Activated gamma-delta T cell (primary cell): ENCODE measurements around the gene CEP63.

ENCODE experiments used
- DNase-seq: peaks from one replicate; lab custom pipeline; 2025; lab: John Stamatoyannopoulos, UW

CEP63 gene

DNA sequence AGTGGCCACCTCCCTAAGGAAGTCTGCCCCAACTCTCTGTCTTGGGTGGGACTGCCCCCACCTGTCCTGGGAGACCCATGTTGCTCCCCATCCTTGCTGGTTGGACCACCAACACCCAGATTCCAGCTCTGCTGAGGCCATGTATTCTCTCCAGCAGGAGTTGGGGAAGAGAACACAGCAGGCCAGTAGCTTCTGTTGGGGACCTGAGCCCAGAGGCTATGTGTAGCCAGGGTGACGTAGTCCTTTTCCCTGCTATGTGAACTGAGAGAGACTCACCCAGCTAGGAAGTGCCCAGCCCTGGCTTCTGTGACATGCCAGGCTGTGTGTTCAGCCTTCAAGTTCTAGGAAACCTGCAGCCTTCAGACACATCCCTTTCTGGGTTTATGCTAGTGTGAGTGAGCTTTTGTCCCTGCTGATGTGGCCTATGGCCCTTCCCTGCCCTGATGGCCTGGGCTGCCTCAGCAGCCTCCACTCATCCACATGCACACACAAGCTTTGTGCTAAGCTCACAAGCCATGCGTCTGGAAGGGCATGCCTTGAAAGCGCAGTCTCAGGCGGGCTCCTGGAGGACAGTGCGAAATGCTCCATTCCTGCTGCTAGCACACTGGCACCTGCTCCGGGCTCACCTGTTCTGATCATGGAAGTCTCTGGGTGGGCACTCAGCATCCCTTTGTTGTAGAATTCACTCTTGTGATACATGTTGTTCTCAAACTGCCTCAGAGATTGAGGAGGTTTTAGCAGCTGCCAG lies 122.3 kb downstream of the CEP63 start:
- no peak for DNase-seq

DNA sequence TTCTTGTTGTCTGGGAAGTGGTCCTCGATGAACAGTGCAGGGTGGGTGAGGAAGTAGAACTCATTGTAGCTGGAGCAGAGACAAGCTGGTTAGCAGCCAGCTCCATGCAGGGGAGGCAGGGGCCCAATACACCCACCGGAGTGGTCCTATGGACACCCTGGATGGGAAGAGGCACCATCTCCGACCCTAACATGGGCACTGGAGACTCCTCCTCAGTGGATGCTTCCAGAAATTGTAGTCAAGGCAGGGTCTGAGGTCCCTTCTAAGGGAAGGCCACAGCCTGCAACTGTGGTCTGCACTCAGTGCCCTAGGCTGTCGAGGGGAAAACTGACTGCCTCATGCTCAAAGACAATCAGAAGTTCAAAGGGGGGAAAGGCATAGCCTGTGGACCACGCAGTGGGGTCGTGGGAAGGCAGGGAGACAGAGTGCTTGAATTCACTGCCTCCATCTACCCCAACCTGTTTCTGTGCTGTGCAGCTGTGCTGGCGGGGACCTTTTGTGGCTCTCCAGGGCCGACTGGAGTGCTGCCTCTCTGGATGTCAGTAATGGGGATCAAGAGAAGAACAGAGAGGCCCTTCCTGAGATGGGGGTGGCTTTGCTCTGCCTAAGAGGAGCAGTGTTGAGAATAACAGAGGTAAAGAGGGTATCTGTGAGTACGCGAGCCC lies 123.0 kb downstream of the CEP63 start:
- DNase-seq, result no peak

DNA sequence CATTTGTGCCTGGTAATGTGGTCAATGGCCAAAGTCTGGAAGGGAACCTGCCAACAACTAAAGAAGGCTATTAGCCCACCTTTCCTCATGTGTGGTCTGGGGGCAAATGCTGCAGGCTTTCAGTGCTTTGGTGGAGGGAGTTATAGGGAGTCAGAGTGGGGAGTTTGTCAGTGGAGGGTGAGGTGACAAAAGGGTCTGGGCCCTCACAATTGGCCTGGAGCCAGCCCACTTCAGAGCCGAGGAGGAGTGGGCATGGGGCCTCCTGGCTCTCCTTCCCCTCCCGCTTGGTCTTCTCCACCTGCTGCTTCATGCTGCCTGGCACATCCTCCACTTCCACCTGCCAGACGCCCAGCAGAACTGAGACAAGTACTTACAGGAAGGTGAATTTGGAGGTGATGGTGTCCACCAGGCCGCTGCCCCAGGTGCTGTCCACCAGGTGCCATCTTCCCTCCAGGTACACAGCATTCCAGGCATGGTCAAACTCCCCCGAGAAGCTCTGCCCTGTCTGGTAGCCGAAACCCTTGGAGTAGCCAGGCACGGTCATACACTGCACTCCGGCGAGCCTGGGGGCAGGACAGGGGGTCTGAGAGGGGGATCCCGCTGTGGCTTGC lies 124.1 kb downstream of the CEP63 start:
- DNase-seq, result no peak

DNA sequence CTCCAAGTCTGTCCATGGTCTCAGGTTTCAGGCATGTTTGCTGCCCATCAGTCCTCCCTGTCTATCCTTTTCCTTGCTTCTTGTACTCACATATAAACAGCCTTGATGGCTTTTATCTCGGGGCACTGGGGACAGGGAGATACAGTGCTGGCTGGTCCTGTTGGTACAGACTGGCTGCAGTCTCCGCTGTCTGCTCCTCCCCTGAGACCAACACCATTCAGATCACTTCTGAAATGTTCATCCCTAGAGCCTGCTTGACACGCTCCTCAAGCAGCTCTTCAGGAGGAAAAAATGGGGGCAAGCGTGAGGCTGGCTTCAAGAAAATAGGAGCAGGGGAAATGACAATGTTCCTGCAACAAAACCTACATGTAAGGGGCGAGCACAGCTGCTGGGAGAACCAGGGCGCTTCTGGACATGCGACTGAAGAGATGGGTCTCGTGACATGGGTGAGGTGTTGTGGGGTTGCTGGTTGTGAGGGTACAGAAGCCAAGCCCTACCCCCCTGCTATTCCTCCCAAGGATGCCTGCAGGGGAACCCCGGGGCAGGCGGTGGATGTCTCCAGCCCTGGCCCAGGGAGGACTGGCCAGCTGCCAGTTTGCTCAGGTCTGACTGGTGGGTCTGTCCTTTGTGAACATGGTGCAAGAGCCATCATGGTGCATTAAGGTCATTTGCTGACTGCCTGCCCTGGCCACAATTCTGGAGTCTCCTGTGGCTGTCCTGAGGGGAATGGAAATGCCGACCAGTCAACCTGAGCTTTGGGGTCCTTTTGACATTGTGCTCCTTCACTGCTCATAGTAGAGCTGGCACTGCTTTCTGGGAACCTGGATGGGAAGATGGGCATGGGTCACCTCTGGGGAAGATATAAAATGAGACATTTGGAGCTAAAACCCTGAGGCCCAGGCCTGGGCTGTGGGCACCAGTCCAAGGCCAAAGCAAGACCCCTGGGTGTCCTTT lies 124.9 kb downstream of the CEP63 start:
- DNase-seq, result no peak

DNA sequence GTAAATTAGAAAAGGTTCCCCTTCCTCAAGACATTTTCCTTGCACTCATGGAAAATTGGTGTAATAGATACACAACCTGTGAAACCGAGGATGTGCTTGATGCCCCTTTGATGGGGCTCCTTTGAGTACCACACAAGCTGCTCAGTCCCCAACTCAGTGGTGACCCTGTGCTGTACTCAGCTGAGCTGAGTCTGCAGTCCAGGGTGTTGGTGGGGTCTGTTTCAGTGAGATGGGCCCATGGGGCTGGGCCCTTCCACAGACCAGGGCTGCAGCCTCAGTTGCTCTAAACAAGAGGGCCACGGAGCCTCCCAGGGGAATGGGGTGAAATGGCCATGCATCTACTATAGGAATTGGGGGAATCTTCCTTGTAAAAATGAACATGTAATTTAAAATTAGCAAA lies 125.7 kb downstream of the CEP63 start:
- no peak for DNase-seq

DNA sequence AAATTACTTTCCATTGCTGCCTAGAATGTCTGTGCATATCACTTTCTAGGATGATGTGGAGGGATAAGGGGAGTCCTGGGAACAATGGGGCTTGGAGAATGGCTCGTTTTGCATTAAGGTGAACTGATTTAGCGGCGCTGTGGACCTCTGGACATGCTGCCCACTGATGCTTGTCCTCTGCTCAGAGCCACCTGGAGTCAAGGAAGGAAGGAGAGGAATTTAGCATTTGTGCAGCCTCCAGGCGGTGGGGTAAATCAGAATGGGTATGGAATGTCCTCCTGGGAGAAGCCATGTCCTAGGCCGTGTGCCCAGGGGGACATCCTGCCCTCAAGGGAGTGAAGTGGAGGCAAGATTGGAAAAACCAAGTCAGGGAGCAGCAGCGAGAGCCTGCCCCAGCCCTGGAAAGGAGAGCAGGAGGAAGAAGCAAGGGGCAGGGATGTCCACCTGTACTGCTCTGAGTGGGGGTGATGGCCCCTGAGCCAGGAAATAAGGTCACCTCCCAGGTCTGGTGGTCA lies 127.2 kb downstream of the CEP63 start:
- no peak for DNase-seq

DNA sequence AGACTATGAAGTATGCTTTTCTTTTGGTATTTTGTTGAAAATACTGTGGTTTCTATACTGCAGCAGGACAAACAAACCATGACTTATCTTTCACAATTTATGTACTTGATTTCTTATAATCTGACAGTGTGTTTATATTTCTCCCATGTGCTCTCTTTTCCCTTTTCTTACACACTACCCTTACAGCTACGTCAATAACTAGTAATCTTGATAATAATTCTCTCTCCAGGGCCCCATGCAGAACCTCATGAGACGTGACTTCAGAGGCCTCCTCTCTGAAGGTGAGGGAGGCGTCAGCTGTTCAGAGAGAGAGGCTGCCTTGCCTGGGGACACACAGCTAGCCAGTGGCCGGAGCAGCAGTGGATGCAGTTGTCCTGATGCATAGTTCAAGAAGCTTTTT lies 129.1 kb downstream of the CEP63 start:
- DNase-seq, result no peak

DNA sequence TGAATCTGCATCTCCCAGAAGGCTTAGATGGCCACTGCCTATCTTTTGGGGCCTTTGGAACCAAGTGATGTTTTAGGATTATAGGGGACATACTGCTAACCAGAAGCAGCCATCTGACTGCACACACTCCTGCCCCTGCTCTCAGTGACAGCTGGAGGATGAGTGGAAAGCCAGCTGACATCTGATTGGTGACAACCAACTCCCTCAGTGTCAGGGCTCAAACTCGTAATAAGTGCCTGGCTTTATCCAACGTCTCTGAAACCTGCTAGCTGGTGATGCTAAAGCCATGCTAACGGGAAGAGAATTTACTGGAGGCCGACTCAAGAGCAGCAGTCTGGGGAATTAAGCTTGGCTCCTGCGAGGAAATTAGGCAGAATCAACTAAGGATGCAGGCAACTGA lies 129.9 kb downstream of the CEP63 start:
- DNase-seq, result no peak

DNA sequence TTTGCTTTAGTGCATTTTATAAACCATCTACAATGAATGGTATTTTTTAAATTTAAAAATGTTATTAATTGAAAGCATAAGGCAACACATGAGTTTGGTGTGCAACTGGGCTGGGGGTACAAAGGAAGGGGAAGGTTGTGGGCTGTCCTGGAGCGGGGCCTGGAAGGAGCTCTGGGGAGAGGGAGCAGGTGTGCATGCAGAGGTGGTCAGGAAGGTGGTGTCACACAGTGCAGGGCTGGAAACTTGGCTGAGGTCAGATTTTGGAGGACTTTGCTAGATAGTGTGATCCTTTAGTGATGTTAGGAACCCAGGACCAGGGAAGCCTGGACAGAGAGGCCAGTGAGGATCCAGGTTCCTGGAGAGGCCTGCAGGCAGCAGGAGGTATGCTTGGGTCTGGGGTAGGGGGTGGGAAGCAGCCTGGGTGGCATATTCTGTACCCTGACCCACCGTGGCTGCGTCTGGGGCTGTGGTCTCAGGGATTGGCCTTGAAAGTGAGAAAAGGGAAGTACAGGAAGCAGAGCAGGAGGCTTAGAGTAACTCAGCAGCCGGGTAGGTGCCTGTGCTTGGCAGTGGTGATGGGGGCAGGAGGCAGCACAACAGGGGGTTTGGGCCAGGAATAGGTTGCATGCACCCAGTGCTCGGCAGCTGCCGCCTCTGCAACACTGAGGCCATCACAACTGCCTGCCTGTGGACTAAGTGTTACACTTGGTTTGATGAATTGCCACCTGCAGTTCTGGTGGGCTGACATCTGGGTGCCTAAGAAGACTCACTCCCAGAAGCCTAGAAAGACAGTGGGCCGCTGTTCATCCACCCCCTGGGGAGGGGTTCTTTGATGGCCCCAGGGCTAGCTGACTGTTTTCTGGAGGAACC lies 132.0 kb downstream of the CEP63 start:
- DNase-seq, result no peak

DNA sequence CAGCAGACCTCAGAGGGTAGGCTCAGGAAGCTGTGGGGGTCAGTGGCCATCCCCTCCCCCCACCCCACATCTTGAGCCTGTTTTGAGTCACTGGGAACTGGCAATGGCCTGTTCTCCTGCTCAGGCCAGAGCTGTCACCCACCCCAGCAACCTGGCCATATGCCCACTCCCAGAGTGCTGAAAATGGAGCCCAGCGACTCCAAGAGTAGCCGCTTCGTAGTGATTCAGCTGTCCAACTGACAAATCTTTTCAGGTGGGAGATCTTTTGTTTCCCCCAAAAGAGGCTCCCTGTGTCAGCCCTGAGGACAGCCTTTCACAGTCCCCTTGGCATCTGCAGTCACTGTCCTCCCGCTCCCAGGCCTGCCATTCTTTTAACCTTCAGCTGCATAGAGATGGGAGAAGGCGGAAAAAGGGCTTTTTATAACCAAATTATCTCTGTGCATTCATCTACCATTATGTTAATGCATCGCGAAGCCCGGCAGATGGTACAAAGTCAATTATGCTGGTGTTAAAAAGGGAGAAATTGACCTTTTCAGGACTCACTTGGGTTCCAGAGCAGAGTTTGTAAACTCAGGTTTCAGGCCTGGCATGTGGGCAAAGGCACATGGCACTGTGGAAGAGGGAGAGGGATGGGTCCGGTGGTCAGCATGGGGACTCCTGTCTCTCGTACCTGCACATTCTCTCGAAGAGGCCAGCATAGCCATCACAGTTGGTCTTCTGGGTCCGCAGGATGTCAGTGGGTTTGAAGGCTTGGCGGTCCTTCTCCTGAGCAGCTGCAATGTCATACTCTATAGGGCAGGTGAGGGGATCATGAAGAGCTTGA lies 132.8 kb downstream of the CEP63 start:
- DNase-seq, result no peak

DNA sequence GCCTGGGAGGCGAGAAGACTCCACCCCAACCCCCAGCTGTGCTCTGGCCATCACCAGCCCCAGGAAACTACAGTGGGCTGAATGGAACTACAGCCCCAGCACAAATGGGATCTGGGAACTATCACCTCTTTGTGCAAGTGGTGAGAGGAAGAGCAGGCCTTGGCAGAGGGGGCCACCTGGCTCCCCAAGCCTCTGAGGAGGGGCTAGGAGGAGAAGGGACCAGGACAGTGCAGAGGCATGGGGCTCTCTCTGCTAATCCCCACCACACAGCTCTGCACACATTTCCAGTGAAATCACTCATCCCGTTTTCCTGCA lies 133.4 kb downstream of the CEP63 start:
- DNase-seq, result no peak

DNA sequence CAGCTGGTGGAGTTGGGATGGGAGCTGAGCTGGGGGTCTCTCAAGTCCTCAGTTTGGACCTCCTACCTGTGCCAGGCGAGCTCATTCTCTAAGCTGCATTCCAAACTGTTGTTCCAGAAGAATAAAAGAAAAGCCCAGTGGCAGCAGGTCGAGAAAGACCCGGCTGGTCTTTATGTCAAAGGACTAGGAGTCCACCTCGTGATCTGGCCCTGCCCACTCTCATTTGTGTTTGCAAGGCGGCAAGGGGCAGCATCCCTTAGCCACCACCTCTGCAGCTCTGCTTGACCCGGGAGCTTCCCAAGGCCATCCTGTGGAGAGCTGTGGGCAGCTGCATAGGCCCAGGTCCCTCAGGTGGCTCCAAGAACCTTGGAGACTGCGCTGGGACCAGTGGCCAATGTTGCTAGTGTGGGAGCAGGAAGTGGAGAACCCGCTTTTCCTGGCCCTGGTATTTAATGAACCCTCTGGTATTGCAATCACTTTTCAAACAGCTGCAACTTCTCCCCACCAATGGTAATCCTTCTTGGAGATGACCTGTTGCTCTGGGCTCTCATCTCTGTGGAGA lies 134.1 kb downstream of the CEP63 start:
- no peak for DNase-seq

DNA sequence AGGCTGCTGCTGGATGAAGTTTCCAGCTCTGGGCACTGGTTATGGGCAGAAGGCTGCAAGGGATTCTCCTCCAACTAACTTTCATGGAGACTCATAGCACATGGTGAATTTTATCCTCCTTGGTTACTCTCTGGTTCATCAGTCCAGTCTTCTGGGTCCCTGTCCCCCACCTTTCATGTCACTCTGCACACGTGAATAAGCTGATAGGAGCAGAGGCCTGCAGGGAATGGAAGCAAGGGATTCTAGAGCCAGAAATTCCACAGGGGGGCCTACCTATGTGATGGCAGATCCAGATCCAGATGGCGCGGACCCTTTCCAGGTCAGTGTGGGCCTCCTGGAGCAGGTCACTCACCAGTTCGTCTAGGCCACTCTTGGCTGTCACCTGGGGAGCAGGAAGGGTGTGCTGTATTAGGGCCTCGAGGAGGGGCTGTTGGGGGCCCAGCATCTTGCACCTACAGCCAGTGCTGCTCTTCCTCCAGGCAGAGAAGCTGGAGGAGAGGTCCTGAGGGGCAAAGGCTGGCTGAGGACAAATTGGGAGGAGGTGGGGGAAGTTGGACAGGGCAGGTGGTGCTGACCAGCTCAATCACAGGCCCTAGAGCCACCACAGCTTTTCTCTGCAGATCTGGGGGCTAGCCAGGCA lies 134.7 kb downstream of the CEP63 start:
- DNase-seq, result no peak

DNA sequence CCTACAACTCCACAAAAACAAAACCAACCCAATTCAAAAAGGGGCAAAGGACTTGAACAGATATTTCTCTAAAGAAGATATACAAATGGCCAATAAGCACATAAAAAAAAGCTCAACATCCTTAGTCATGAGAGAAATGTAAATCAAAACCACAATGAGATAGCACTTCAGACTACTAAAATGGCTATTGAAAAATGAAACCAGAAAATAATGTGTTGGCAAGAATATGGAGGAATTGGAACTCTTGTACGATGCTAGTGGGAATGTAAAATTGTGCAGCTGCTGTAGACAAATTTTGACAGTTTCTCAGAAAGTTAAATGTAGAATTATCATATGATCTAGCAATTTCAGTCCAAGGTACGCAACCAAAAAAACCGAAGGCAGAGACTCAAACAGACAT lies 136.0 kb downstream of the CEP63 start:
- no peak for DNase-seq

DNA sequence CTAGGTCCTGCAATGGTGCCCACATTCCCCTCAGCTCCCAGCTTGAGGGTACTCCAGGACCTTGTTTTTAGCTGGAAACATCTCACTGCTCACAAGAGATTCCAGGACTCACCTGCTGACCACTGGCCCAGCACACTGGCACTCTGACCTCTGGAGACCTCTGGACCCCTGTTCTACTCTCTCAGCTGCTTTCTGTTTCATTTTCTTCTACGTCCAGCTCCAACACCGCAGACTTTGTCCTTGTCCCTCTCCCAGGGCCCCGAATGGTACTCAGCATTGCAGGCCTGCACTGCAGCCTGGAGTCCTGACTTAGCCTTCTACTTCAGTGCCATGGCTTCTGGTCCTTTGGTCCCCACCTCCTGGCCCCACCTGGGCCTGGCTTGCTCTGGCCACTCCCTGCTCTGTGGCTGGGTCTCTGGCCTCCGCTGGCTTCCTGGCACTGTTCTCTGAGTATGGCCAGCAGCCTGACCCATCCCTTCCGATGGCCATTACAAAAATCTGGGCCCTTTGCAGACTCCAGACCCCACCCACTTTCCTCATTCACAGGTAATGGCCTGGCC lies 137.0 kb downstream of the CEP63 start:
- DNase-seq, result no peak

DNA sequence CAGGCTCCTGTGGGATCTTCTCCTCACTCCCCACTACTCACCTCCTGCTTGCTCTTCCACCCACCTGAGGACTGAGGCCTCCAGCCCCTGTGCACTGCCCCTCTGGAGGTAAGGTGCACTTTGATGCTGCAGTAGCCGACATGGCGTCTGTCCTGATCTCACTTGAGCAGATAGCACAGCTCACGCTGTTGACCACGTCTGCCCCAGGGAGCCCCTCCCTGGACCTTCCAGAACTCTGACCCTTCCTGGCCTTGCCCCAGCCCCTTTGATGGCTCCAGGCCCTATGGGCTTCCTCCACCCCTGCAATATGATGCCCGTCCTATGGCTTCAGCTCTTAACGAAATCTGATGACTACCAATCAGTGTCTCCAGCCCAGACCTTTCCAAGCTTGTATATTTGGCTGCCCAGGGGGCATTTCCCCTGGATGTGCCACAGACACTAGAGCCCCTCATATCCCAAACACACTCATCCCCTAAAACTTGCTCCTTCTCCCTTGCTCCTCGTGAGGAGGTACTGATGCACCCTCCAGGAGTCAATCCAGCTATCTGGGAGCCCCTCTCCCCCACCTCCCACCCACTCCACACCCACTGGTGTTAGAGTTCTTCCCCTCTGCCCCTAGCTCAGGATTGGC lies 137.9 kb downstream of the CEP63 start:
- DNase-seq, result no peak
